Activated naive CD8-positive, alpha-beta T cell treated with anti-CD3 and anti-CD28 coated beads, Interleukin-2, amount 50 U/mL, for 24 hours (primary cell): ENCODE data around the gene CDH23.

ENCODE experiments used
- ATAC-seq: fragments of 150-1000 bp; cut with Tn5 transposase; one replicate; pipeline ENCODE4 v1.10.0; 2021
- DNase-seq: peaks from one replicate; pipeline ENCODE4 v3.0.0; 2021
- H3K27ac Mint-ChIP-seq: one replicate; pipeline ENCODE4 v1.8.0; 2021; ENCODE audit warnings: mild to moderate bottlenecking, mixed read lengths
- H3K27me3 Mint-ChIP-seq: one replicate; pipeline ENCODE4 v1.8.0; 2021; ENCODE audit warnings: mixed read lengths
- H3K36me3 Mint-ChIP-seq: one replicate; pipeline ENCODE4 v1.8.0; 2021; ENCODE audit warnings: low read depth, mixed read lengths
- H3K4me1 Mint-ChIP-seq: one replicate; pipeline ENCODE4 v1.8.0; 2021; ENCODE audit warnings: mixed read lengths
- H3K4me3 Mint-ChIP-seq: one replicate; pipeline ENCODE4 v1.8.0; 2021; ENCODE audit warnings: mild to moderate bottlenecking, moderate library complexity, mixed read lengths
- H3K9me3 Mint-ChIP-seq: one replicate; pipeline ENCODE4 v1.8.0; 2021; ENCODE audit warnings: mixed read lengths

CDH23 gene

DNA sequence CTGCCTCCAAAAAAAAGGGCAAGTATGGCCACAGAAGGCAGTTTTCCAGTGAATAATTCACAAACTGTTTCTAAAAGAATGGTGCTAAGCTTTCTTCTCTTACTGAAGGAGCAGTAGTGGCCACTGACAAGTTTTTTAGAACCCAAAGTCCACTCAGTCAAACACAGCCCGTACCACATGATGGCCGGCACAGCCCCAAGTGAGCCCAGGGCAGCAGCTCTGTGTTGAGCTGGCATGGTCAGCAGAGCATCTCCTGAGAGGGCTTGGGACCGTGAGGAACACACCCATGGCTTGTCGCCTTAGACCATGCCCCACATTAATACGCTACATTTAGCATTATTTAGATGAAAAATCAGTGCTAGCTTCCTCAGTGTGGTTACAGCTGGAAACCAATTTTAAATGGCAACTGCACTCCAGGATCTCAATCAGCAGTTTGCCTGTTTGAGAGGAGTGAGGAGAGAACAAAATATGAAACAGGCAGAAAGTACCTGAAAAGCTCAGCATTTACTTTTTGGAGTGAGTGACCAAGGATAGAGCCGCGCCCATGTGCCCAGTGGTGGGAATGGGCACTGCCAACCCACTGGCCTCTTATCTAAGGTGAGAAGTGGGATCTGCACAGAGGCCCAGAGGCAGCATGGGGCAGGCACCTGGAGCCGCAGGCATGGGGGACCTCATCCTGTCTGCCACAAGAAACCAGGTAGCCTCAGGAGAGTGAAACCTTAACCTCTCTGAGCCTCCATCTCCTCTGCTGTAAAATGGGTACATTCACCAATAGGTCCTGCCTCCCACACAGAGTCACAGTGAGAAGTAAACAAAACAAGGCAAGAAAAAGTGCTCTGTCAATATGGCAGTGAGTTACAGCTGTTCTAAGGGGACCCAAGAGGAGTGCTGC, 437.0 kb downstream of the CDH23 start:
- H3K4me1 Mint-ChIP-seq: peaks cover 51% of the 10 kb centered on the region

DNA sequence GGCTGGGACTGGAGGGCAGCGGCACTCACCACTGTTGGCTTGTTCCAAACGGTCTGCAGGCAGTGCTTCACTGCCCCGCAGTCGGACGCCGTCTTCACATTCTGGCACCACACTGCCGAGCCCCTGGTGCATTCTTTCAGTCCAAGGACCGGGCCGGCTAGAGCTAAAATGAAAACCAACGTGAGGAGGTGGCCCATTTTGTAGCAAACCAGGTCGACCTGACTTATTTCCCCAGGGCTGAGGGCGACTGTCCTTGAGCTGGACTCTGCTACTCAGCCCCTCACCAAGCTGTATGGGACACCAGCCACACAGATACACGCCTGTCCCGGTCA, 437.6 kb downstream of the CDH23 start:
- H3K27me3 Mint-ChIP-seq: no peaks in the 10 kb centered on the region
- no peak overlapping the region for H3K4me3 Mint-ChIP-seq
- H3K4me1 Mint-ChIP-seq: peaks cover 56% of the 10 kb centered on the region
- H3K27ac Mint-ChIP-seq: no peak overlapping the region
- no peaks in the 10 kb centered on the region for H3K9me3 Mint-ChIP-seq
- no peak for ATAC-seq
- DNase-seq: no peak
- H3K36me3 Mint-ChIP-seq: peaks cover 13% of the 10 kb centered on the region

More for the DNA sequence above, 437.0 kb downstream of the CDH23 start:
- no peak overlapping the region for H3K4me3 Mint-ChIP-seq
- no peak for DNase-seq
- no peak overlapping the region for H3K27ac Mint-ChIP-seq
- H3K27me3 Mint-ChIP-seq: no peaks in the 10 kb centered on the region
- no peaks in the 10 kb centered on the region for H3K9me3 Mint-ChIP-seq
- H3K36me3 Mint-ChIP-seq: peaks cover 17% of the 10 kb centered on the region
- ATAC-seq: no peak

DNA sequence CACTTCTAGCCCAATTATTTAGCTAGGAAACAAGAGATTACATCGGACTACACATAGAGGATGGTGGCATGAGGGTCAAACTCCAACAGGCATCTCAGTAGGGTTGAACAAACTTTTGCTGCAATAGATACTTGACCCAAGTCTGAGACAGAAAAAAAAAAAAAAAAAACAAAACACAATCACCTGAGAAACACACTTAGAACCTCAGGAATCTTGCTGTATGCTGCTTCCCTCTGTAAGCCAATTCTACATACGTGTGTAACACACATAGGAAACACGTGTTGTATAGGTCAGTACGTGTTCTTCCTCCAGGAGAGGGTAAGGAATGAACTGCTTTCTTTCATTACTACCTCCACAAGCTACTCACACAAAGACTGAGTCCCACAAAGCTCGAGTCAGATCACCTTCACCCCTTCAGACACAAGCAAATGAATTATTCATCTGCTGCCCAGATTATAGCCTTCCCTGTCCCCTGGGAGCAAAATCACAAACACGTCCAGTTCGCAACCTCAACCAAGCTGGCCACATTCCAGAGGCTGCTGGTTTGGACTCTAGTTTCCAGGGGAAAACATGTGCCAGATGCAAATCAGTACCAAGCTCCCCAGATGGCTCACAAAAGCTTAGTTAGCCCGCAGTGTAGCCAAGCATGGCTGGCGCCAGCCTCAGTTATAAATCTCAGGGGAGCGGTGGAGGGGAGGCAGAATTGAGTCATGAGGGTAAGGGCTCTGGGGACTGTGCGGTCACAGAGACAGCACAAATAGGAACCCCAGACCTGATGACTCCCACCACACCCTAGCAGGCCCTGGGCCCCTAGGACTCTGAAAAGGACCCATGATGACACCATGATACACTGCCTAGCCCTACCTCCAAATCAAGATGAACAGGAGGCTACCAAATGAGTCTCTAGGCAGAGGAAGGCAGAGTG, 439.2 kb downstream of the CDH23 start:
- peaks cover 68% of the 10 kb centered on the region for H3K4me1 Mint-ChIP-seq
- no peak overlapping the region for H3K4me3 Mint-ChIP-seq
- DNase-seq (peak; percentile 44), ATAC-seq (peak; percentile 91)
- H3K9me3 Mint-ChIP-seq: no peaks in the 10 kb centered on the region
- H3K27ac Mint-ChIP-seq: peak overlapping the region; percentile 69
- H3K27me3 Mint-ChIP-seq: no peaks in the 10 kb centered on the region
- peaks cover 6% of the 10 kb centered on the region for H3K36me3 Mint-ChIP-seq

DNA sequence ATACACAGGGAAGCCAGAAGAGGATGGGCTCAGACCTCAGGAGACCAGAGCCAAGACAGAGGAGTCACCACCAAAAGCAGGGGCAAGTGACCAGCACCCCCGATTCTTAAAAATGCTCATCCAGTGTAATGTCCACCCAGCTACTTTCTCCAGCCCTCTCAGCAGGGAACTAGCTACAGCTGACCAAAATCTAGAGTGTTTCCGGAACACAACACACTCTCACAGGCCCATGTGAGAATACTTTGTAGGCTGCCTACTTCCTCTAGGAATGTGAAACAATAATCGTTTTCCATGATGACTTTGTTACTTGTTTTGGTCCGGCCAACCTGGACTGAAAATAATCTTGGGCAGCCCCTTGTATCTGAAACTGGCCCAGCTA, 439.9 kb downstream of the CDH23 start:
- no peak overlapping the region for H3K4me3 Mint-ChIP-seq
- H3K27me3 Mint-ChIP-seq: no peaks in the 10 kb centered on the region
- H3K4me1 Mint-ChIP-seq: peaks cover 68% of the 10 kb centered on the region
- peak overlapping the region; percentile 69 for H3K27ac Mint-ChIP-seq
- H3K36me3 Mint-ChIP-seq: peaks cover 4% of the 10 kb centered on the region
- H3K9me3 Mint-ChIP-seq: no peaks in the 10 kb centered on the region
- ATAC-seq: no peak
- no peak for DNase-seq

DNA sequence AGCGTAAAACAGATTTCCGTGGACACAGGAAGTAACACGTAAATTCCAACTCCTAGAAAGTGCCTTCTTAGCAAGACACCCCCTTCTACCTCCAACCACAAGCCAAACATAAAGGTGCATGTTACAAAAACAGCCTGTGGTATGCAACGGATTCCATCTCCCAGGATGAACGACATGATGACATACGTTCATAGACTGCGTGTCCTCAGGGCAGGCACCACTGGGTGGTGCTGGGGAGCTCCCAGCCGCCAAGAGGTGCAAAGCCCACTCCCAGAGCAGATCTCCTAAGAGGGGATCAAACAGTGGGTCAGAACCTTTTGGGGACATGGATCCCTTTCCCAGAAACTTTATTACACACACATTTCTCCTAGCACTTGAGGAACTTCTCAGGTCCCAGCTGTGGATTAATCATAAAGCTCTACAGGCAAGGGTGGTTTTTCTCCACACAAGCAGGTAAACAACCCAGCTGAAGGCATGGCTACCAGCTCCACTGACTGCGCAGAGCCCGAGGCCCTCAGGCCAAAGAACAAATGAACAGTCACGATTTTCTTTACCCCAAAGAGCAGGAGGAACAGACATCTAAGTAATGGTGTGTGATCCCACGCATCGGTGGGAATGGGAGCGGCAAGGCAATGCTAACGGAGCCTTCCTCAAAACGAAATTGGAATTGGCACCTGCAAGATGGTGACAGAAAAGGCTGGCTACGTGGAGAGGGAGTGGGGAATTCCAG, 440.5 kb downstream of the CDH23 start:
- H3K4me3 Mint-ChIP-seq: no peak overlapping the region
- ATAC-seq: no peak
- H3K27ac Mint-ChIP-seq: peak overlapping the region; percentile 43
- H3K27me3 Mint-ChIP-seq: no peaks in the 10 kb centered on the region
- peaks cover 70% of the 10 kb centered on the region for H3K4me1 Mint-ChIP-seq
- DNase-seq: no peak
- no peaks in the 10 kb centered on the region for H3K9me3 Mint-ChIP-seq
- no peaks in the 10 kb centered on the region for H3K36me3 Mint-ChIP-seq

DNA sequence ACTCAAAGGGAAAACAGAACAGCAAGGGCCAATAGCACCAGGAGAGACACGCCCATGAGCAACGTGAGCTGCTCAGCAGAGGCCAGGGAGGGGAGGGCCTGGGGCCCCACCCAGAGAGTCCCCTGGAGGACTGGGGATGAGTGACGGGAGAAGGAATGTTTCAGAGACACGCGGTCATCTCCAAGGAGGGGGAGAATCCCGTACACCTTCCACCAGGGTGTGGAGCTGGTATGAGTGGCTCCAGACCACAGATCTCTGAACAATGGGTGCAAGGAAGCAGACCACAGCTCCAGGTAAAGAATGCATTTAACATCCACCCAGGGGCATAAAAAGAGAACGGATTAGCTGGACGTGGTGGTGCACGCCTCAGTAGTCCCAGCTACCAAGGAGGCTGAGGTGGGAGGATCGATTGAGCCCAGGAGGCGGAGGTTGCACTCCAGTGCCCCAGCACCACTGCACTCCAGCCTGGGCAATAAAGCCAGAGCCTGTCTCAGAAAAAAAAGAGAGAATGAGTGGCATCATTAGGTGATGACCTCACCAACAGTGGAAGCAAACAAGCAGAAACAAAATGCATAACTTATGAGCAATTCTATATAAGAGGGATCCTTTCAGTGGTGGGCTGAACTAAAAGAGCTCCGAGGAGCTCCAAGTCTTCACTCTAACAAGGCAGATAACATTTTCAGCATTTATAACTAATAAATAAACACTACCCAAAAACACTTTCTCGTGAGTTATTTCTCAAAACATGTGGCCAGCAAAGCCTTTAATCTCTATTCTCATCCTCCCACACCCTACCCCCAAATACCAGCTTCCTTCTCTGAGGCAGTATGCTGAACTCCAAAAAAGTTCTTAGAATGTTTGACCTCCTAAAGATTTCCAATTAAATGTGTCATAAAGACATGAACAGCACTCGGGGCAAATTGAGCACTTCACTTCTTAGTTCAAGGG, 441.8 kb downstream of the CDH23 start:
- H3K4me3 Mint-ChIP-seq: no peak overlapping the region
- no peak for ATAC-seq

DNA sequence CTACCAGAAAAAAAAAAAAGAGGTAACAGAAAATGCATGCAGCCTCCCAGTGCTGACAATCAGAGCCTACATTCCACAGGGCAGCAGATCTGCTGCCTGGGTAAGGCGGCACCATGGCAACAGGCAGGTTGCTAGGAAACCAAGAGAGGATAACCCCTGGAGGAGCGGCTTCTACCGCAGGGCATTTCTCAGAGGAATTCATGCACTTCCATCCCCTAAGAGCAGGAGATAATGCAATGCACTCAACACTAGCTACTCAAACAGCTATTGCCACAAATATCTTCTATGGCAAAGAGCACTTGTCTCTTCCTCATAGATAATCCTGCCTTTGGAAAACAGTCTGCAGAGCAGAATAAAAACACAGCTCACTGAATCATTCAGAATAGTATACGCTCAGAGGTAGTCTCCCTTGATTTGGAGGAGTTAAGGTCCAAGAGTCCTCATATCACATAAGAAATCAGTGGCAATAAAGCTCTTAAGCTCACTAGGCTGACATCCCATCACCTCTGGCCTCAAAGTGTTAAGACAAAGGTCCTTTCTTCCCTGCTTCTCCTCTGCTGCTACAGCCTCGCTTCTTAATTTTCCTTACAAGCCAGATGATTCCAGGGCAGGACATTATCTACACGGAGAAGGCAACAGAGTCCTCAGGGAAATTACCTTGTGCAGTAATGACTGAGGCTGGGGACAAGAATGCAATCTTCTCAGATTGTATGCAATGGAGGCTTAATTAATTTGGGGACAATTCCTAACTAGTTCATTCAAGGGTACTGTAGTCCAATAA, 443.6 kb downstream of the CDH23 start:
- DNase-seq (no peak), ATAC-seq (no peak)
- Mint-ChIP-seq H3K4me3 (no peak overlapping the region), H3K9me3 (no peaks in the 10 kb centered on the region), H3K36me3 (no peaks in the 10 kb centered on the region), H3K27me3 (no peaks in the 10 kb centered on the region), H3K4me1 (peaks cover 73% of the 10 kb centered on the region), H3K27ac (no peak overlapping the region)

More for the DNA sequence above, 441.8 kb downstream of the CDH23 start:
- no peaks in the 10 kb centered on the region for H3K36me3 Mint-ChIP-seq
- DNase-seq: no peak
- peaks cover 73% of the 10 kb centered on the region for H3K4me1 Mint-ChIP-seq
- H3K27ac Mint-ChIP-seq: no peak overlapping the region
- no peaks in the 10 kb centered on the region for H3K27me3 Mint-ChIP-seq
- no peaks in the 10 kb centered on the region for H3K9me3 Mint-ChIP-seq

DNA sequence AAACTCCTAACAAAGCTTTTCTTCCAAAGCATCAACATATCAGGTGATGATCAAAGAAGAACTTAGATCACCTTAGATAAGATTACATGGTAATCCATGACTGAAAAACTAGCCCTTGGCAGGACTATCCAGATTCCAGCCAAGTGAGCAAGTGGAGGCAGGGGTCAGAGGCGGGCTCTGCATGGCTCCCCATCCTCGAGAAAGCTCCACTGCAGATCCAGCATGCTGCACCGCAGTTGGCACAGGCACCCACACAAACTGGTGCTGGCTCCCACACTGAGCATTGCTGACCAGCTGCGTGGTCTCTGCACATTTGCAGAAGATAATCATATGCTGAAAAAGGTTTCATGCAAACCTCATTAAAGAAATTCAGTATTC, 444.2 kb downstream of the CDH23 start:
- Mint-ChIP-seq H3K4me3 (no peak overlapping the region), H3K27me3 (no peaks in the 10 kb centered on the region), H3K9me3 (no peaks in the 10 kb centered on the region), H3K4me1 (peaks cover 72% of the 10 kb centered on the region), H3K36me3 (no peaks in the 10 kb centered on the region), H3K27ac (no peak overlapping the region)
- DNase-seq: no peak
- no peak for ATAC-seq

DNA sequence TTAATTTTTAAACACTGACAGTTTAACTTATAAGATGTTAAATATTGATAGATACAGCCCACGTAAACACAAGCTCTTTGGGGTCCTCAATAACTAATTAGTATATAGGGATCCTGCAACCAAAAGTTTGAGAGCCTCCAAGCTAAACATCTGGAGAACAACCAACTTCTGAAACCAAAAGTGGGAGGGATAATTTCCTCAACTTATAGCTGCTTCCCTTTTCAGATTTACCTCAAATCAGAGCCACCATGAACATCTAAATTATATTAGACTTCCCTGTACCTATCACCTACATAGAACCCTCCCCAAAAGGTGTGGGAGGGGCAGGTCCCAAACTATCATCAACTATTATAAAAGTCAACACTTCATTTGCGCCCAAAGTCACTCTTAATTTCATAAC, 445.7 kb downstream of the CDH23 start:
- peaks cover 61% of the 10 kb centered on the region for H3K4me1 Mint-ChIP-seq
- no peak for ATAC-seq
- H3K36me3 Mint-ChIP-seq: no peaks in the 10 kb centered on the region

DNA sequence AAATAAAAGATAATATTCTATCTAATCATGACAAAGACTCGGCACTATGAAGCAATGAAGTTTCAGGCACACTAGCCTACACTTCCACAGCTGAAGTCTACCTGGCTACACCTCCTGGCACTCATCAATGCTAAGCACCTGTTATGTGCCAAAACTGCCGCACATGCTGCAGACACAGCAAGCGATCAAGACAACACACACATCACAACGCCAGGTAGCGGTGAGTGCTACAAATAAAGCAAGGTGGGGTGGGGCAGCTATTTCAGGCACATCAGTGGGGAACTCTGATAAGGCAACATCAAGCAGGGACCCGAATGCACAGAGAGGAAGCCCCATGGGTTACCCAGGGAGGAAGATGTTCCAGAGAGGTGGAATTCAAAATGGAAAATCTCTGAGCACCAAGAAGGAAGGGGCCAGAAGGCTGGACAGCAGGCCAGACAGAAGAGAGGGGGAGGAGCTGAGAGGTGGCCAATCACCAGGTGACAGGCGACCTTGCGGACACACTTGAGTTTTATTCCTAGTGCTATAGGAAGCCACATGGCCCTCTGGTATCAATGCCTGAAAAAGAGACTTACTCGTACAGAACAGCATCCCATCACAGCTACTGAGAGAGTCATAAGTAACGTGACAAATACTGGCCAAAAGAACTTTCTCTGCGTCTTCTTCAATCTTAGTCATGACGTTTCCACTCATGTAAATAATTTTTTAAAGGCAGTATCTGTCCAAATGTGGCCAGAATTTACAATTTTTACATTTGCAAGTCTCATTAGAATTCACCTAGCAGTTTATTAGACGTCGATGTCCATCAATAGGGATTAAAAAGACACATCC, 446.4 kb downstream of the CDH23 start:
- DNase-seq (no peak), ATAC-seq (no peak)
- Mint-ChIP-seq H3K9me3 (no peaks in the 10 kb centered on the region), H3K4me3 (no peak overlapping the region), H3K36me3 (no peaks in the 10 kb centered on the region), H3K27me3 (no peaks in the 10 kb centered on the region), H3K4me1 (peaks cover 58% of the 10 kb centered on the region), H3K27ac (no peak overlapping the region)

More for the DNA sequence above, 445.7 kb downstream of the CDH23 start:
- Mint-ChIP-seq H3K27me3 (no peaks in the 10 kb centered on the region), H3K4me3 (no peak overlapping the region), H3K9me3 (no peaks in the 10 kb centered on the region), H3K27ac (no peak overlapping the region)
- no peak for DNase-seq

DNA sequence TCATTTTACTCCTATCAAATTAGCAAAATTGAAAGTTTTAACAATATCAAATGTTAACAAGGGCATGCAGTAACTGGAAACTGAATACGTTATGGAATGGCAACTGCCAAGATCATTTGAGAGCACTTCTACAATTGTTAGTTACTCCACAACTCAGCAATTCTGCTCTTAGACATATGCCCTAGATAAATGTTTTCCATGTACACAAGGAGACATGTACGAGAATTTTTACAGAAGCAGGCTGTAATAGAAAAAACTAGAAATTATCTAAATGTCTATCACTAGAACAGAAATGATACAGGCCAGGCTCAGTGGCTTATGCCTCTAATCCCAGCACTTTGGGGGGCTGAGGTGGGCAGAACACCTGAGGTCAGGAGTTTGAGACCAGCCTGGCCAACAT, 447.4 kb downstream of the CDH23 start:
- Mint-ChIP-seq H3K27me3 (no peaks in the 10 kb centered on the region), H3K4me1 (peaks cover 58% of the 10 kb centered on the region), H3K27ac (no peak overlapping the region), H3K36me3 (no peaks in the 10 kb centered on the region), H3K9me3 (no peaks in the 10 kb centered on the region), H3K4me3 (no peak overlapping the region)
- ATAC-seq (no peak), DNase-seq (no peak)

DNA sequence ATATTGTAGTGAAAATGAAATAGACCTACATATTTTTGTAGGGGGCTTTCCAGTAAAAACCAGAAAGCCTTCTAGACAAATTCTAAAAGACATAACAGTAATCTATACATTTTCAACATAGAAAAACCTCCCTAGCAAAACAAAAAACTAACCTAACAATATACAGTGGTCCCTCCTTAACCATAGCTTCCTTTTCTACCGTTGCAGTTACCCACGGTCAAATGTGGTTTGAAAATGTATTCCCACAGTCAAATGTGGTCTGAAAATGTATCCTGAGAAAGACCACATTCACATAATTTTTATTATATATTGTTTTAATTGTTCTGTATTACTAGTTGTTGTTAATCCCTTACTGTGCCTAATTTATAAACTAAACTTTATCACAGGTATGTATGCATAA, 448.0 kb downstream of the CDH23 start:
- Mint-ChIP-seq H3K27me3 (no peaks in the 10 kb centered on the region), H3K4me1 (peaks cover 61% of the 10 kb centered on the region), H3K36me3 (no peaks in the 10 kb centered on the region), H3K4me3 (no peak overlapping the region), H3K9me3 (no peaks in the 10 kb centered on the region), H3K27ac (no peak overlapping the region)
- DNase-seq: no peak
- no peak for ATAC-seq
